IPS-20b (cell line): Measurements from ENCODE around the gene RELN.

Experiments
- H3K27ac ChIP-seq: one replicate; pipeline ENCODE4 v1.5.1; 2013; ENCODE audit warnings: low read length
- H3K27me3 ChIP-seq: 2 replicates; pipeline ENCODE4 v1.6.1; 2013; ENCODE audit warnings: mild to moderate bottlenecking, low read length, inconsistent platforms; ENCODE audit not compliant: insufficient read depth
- H3K36me3 ChIP-seq: 2 replicates; pipeline ENCODE4 v1.6.1; 2013; ENCODE audit warnings: low read depth, mild to moderate bottlenecking, inconsistent platforms, low read length, moderate library complexity; ENCODE audit not compliant: insufficient read depth
- H3K4me1 ChIP-seq: 2 replicates; pipeline ENCODE4 v1.6.1; 2013; ENCODE audit warnings: mild to moderate bottlenecking, control low read depth, inconsistent platforms, low read length, moderate library complexity; ENCODE audit not compliant: insufficient read depth
- H3K4me3 ChIP-seq: 2 replicates; pipeline ENCODE4 v1.5.1; 2013; ENCODE audit warnings: mild to moderate bottlenecking, low read length, inconsistent platforms
- H3K9ac ChIP-seq: 2 replicates; pipeline ENCODE4 v1.6.1; 2013; ENCODE audit warnings: low read depth, mild to moderate bottlenecking, inconsistent platforms, low read length, moderate library complexity
- H3K9me3 ChIP-seq: 2 replicates; pipeline ENCODE4 v1.6.1; 2013; ENCODE audit warnings: mild to moderate bottlenecking, low read depth, low read length, inconsistent platforms; ENCODE audit not compliant: insufficient read depth

RELN gene

GRCh38 chr7:103547451-103548284 lies 441.8 kb downstream of the RELN start:
- Histone ChIP-seq H3K9ac (no peak overlapping the region), H3K4me1 (no peaks in the 10 kb centered on the region), H3K4me3 (no peak overlapping the region), H3K27ac (no peak overlapping the region), H3K36me3 (no peaks in the 10 kb centered on the region), H3K27me3 (no peaks in the 10 kb centered on the region), H3K9me3 (no peaks in the 10 kb centered on the region)

GRCh38 chr7:103542470-103542869 lies 447.0 kb downstream of the RELN start:
- Histone ChIP-seq H3K27ac (no peak overlapping the region), H3K4me1 (no peaks in the 10 kb centered on the region), H3K27me3 (no peaks in the 10 kb centered on the region), H3K4me3 (no peak overlapping the region), H3K36me3 (no peaks in the 10 kb centered on the region), H3K9ac (no peak overlapping the region), H3K9me3 (no peaks in the 10 kb centered on the region)

GRCh38 chr7:103541947-103542346 lies 447.5 kb downstream of the RELN start:
- Histone ChIP-seq H3K9ac (no peak overlapping the region), H3K4me1 (no peaks in the 10 kb centered on the region), H3K9me3 (no peaks in the 10 kb centered on the region), H3K36me3 (no peaks in the 10 kb centered on the region), H3K27me3 (no peaks in the 10 kb centered on the region), H3K27ac (no peak overlapping the region), H3K4me3 (no peak overlapping the region)

GRCh38 chr7:103541026-103541425 lies 448.4 kb downstream of the RELN start:
- Histone ChIP-seq H3K9me3 (no peaks in the 10 kb centered on the region), H3K27me3 (no peaks in the 10 kb centered on the region), H3K27ac (no peak overlapping the region), H3K4me1 (no peaks in the 10 kb centered on the region), H3K36me3 (no peaks in the 10 kb centered on the region), H3K4me3 (no peak overlapping the region), H3K9ac (no peak overlapping the region)

GRCh38 chr7:103540338-103540737 lies 449.1 kb downstream of the RELN start:
- H3K27me3 ChIP-seq: no peaks in the 10 kb centered on the region
- no peaks in the 10 kb centered on the region for H3K9me3 ChIP-seq
- no peaks in the 10 kb centered on the region for H3K4me1 ChIP-seq
- H3K36me3 ChIP-seq: no peaks in the 10 kb centered on the region
- no peak overlapping the region for H3K4me3 ChIP-seq
- H3K27ac ChIP-seq: no peak overlapping the region
- no peak overlapping the region for H3K9ac ChIP-seq

- H3K27ac ChIP-seq: no peak overlapping the region
- H3K36me3 ChIP-seq: no peaks in the 10 kb centered on the region
- no peak overlapping the region for H3K9ac ChIP-seq
- no peaks in the 10 kb centered on the region for H3K27me3 ChIP-seq
- no peaks in the 10 kb centered on the region for H3K4me1 ChIP-seq
- H3K9me3 ChIP-seq: no peaks in the 10 kb centered on the region
- no peak overlapping the region for H3K4me3 ChIP-seq
Observed at GRCh38 chr7:103539875-103540274, 449.6 kb downstream of the RELN start.

- no peaks in the 10 kb centered on the region for H3K27me3 ChIP-seq
- no peak overlapping the region for H3K4me3 ChIP-seq
Observed at GRCh38 chr7:103538964-103539709, 450.3 kb downstream of the RELN start.

GRCh38 chr7:103533761-103534160 lies 455.7 kb downstream of the RELN start:
- H3K27me3 ChIP-seq: no peaks in the 10 kb centered on the region; the same call in 1 of the 2 replicates
- no peaks in the 10 kb centered on the region for H3K4me1 ChIP-seq

More at GRCh38 chr7:103538964-103539709, 450.3 kb downstream of the RELN start:
- no peaks in the 10 kb centered on the region for H3K9me3 ChIP-seq
- no peak overlapping the region for H3K27ac ChIP-seq
- H3K4me1 ChIP-seq: no peaks in the 10 kb centered on the region
- no peaks in the 10 kb centered on the region for H3K36me3 ChIP-seq
- no peak overlapping the region for H3K9ac ChIP-seq

GRCh38 chr7:103532955-103533354 lies 456.5 kb downstream of the RELN start:
- Histone ChIP-seq H3K4me3 (no peak overlapping the region), H3K4me1 (no peaks in the 10 kb centered on the region), H3K27me3 (no peaks in the 10 kb centered on the region; the same call in 1 of the 2 replicates), H3K36me3 (no peaks in the 10 kb centered on the region), H3K9me3 (no peaks in the 10 kb centered on the region), H3K9ac (no peak overlapping the region), H3K27ac (no peak overlapping the region)

More at GRCh38 chr7:103533761-103534160, 455.7 kb downstream of the RELN start:
- H3K9me3 ChIP-seq: no peaks in the 10 kb centered on the region
- H3K27ac ChIP-seq: no peak overlapping the region
- no peaks in the 10 kb centered on the region for H3K36me3 ChIP-seq
- H3K4me3 ChIP-seq: no peak overlapping the region
- H3K9ac ChIP-seq: no peak overlapping the region

GRCh38 chr7:103528152-103528551 lies 461.3 kb downstream of the RELN start:
- H3K9me3 ChIP-seq: no peaks in the 10 kb centered on the region
- H3K4me1 ChIP-seq: no peaks in the 10 kb centered on the region
- no peak overlapping the region for H3K27ac ChIP-seq
- no peak overlapping the region for H3K4me3 ChIP-seq
- no peak overlapping the region for H3K9ac ChIP-seq
- no peaks in the 10 kb centered on the region; the same call in 1 of the 2 replicates for H3K27me3 ChIP-seq
- H3K36me3 ChIP-seq: no peaks in the 10 kb centered on the region

GRCh38 chr7:103525937-103526336 lies 463.5 kb downstream of the RELN start:
- H3K36me3 ChIP-seq: no peaks in the 10 kb centered on the region
- no peak overlapping the region for H3K27ac ChIP-seq
- no peak overlapping the region for H3K4me3 ChIP-seq
- no peaks in the 10 kb centered on the region; the same call in 1 of the 2 replicates for H3K27me3 ChIP-seq
- no peaks in the 10 kb centered on the region for H3K9me3 ChIP-seq
- no peaks in the 10 kb centered on the region for H3K4me1 ChIP-seq
- H3K9ac ChIP-seq: no peak overlapping the region
